H1 (cell line): Measurements from ENCODE around the gene ADRA2C.

Source experiments
- BACH1 ChIP-seq: IDR thresholded peaks from 2 replicates; pipeline ENCODE4 v1.6.1; 2012; ENCODE audit warnings: low read length, improper control_type of control experiment
- CEBPB ChIP-seq: IDR thresholded peaks from 2 replicates; pipeline ENCODE4 v1.6.1; 2012; ENCODE audit warnings: low read depth, low read length
- EZH2 ChIP-seq: fragments of 200-600 bp; sonication (generic); IDR thresholded peaks from 2 replicates; pipeline ENCODE4 v1.7.1; 2012; ENCODE audit warnings: low read depth, mild to moderate bottlenecking, moderate library complexity, low read length, inconsistent platforms; ENCODE audit not compliant: severe bottlenecking
- HDAC6 ChIP-seq: IDR thresholded peaks from one replicate; pipeline ENCODE4 v1.7.1; 2012; ENCODE audit warnings: low read depth, mild to moderate bottlenecking, inconsistent platforms, low read length, moderate library complexity
- JUND ChIP-seq: IDR thresholded peaks from 2 replicates; pipeline ENCODE4 v1.6.1; 2011; ENCODE audit warnings: mild to moderate bottlenecking, improper control_type of control experiment, low read length
- RFX5 ChIP-seq: IDR thresholded peaks from 2 replicates; pipeline ENCODE4 v1.6.1; 2011; ENCODE audit warnings: low read depth, low read length, improper control_type of control experiment, borderline replicate concordance
- SP1 ChIP-seq: IDR thresholded peaks from 2 replicates; pipeline ENCODE4 v1.6.1; 2011; ENCODE audit warnings: low read depth, low read length
- SRF ChIP-seq: IDR thresholded peaks from 2 replicates; pipeline ENCODE4 v1.6.1; 2011; ENCODE audit warnings: mild to moderate bottlenecking, low read depth, low read length, moderate library complexity
- TAF1 ChIP-seq: IDR thresholded peaks from 2 replicates; pipeline ENCODE4 v1.6.1; 2011; ENCODE audit warnings: mild to moderate bottlenecking, low read depth, low read length
- YY1 ChIP-seq: IDR thresholded peaks from 2 replicates; pipeline ENCODE4 v1.6.1; 2011; ENCODE audit warnings: low read depth, mild to moderate bottlenecking, low read length
- TF ChIP-seq, protein P1 (sequence below), 3 experiments: IDR thresholded peaks; 1 replicate in 2 of 3; 2 replicates in 1 of 3; pipeline versions ENCODE4 v1.5.1 to v1.6.1; 2011; ENCODE audit warnings: low read length in 3 of 3, mild to moderate bottlenecking in 3 of 3, inconsistent platforms in 2 of 3, low read depth in 1 of 3, moderate library complexity in 1 of 3; ENCODE audit not compliant: insufficient read depth in 1 of 3; ENCODE audit errors: control extremely low read depth in 1 of 3

GRCh38 chr4:3760841-3761240 is 5.3 kb upstream of the ADRA2C start:
- TF ChIP-seq, protein P1, sequence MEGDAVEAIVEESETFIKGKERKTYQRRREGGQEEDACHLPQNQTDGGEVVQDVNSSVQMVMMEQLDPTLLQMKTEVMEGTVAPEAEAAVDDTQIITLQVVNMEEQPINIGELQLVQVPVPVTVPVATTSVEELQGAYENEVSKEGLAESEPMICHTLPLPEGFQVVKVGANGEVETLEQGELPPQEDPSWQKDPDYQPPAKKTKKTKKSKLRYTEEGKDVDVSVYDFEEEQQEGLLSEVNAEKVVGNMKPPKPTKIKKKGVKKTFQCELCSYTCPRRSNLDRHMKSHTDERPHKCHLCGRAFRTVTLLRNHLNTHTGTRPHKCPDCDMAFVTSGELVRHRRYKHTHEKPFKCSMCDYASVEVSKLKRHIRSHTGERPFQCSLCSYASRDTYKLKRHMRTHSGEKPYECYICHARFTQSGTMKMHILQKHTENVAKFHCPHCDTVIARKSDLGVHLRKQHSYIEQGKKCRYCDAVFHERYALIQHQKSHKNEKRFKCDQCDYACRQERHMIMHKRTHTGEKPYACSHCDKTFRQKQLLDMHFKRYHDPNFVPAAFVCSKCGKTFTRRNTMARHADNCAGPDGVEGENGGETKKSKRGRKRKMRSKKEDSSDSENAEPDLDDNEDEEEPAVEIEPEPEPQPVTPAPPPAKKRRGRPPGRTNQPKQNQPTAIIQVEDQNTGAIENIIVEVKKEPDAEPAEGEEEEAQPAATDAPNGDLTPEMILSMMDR (IDR thresholded peaks at IDR 0.05; ENCODE audit: control extremely low read depth in 1 of 3, insufficient read depth in 1 of 3, low read depth in 1 of 3, low read length in 3 of 3), result no peak
- TF ChIP-seq SRF, result no peak
- no peak for TF ChIP-seq CEBPB
- TF ChIP-seq HDAC6, result no peak
- no peak for TF ChIP-seq RFX5
- TF ChIP-seq TAF1, result no peak
- no peak for TF ChIP-seq YY1
- TF ChIP-seq SP1, result no peak
- TF ChIP-seq JUND, result no peak
- no peak for TF ChIP-seq BACH1
- TF ChIP-seq EZH2, result no peak
